GM19023 (cell line): ENCODE measurements around the gene RRM2.

ENCODE experiments used
- ATAC-seq: cut with Tn5 transposase; IDR thresholded peaks from one replicate; pipeline ENCODE4 v1.9.1; 2021; ENCODE audit warnings: mild to moderate bottlenecking, moderate library complexity; ENCODE audit not compliant: unreplicated experiment

The RRM2 gene

GRCh38 chr2:10122500-10123280 is at the start of gene RRM2:
Gene RRM2, plus strand, starts transcription at chr2:10122739. Its CDS starts 60 bp downstream, at chr2:10122799.
- peak; percentile 65 for ATAC-seq

GRCh38 chr2:10073706-10074105 is 48.8 kb upstream of the RRM2 start:
- ATAC-seq = no peak

- ATAC-seq = no peak
Observed at GRCh38 chr2:10075101-10075500, 47.4 kb upstream of the RRM2 start.

GRCh38 chr2:10075571-10076209 is 46.8 kb upstream of the RRM2 start:
- ATAC-seq = no peak

GRCh38 chr2:10076511-10076910 is 46.0 kb upstream of the RRM2 start:
- ATAC-seq = no peak

- ATAC-seq = no peak
Observed at GRCh38 chr2:10076988-10077527, 45.5 kb upstream of the RRM2 start.

- ATAC-seq = no peak
Observed at GRCh38 chr2:10078001-10078400, 44.5 kb upstream of the RRM2 start.

- no peak for ATAC-seq
Observed at GRCh38 chr2:10078704-10079265, 43.8 kb upstream of the RRM2 start.

- ATAC-seq = peak; percentile 20
Observed at GRCh38 chr2:10079266-10079869, 43.2 kb upstream of the RRM2 start.

- peak; percentile 33 for ATAC-seq
Observed at GRCh38 chr2:10079870-10080535, 42.5 kb upstream of the RRM2 start, which contains the start of gene CYS1. Gene CYS1, minus strand, starts transcription at chr2:10080411. Its CDS starts 188 bp downstream, at chr2:10080223.

GRCh38 chr2:10080536-10081304 is 41.8 kb upstream of the RRM2 start:
- ATAC-seq = peak; percentile 26

- ATAC-seq = no peak
Observed at GRCh38 chr2:10083046-10083445, 39.5 kb upstream of the RRM2 start.

- no peak for ATAC-seq
Observed at GRCh38 chr2:10083692-10084211, 38.8 kb upstream of the RRM2 start.

- no peak for ATAC-seq
Observed at GRCh38 chr2:10084223-10084865, 38.2 kb upstream of the RRM2 start.

- ATAC-seq = no peak
Observed at GRCh38 chr2:10085043-10085667, 37.4 kb upstream of the RRM2 start.

GRCh38 chr2:10085668-10086059 is 36.9 kb upstream of the RRM2 start:
- no peak for ATAC-seq

GRCh38 chr2:10086950-10087349 is 35.6 kb upstream of the RRM2 start:
- ATAC-seq = no peak

GRCh38 chr2:10087360-10087759 is 35.2 kb upstream of the RRM2 start:
- no peak for ATAC-seq
